OCI-LY3 (cell line): ENCODE measurements around the gene FABP1.

Experiments
- H2AFZ ChIP-seq: fragments of 200-600, 300-600 bp; shearing (Covaris generic); 2 replicates; pipeline ENCODE4 v1.6.0; 2014; ENCODE audit warnings: antibody characterized with exemption, low read depth, low read length
- H3K27ac ChIP-seq: fragments of 200-600, 300-600 bp; sonication (generic); 2 replicates; pipeline ENCODE4 v1.5.1; 2014; ENCODE audit warnings: mild to moderate bottlenecking, low read length, moderate library complexity, mixed read lengths
- H3K27me3 ChIP-seq: fragments of 200-600, 300-600 bp; sonication (generic); 2 replicates; pipeline ENCODE4 v1.6.1; 2014; ENCODE audit warnings: low read depth, low read length, mixed read lengths
- H3K36me3 ChIP-seq: fragments of 200-600, 300-600 bp; sonication (generic); replicated peaks from 2 replicates; pipeline ENCODE3; 2014; ENCODE audit warnings: low read depth, low read length, mixed read lengths
- H3K4me1 ChIP-seq: fragments of 300-600, 200-600 bp; sonication (generic); 2 replicates; pipeline ENCODE4 v1.6.1; 2014; ENCODE audit warnings: low read length, mixed read lengths
- H3K4me2 ChIP-seq: fragments of 200-600, 300-600 bp; sonication (generic); 2 replicates; pipeline ENCODE4 v1.6.1; 2014; ENCODE audit warnings: low read length, mixed read lengths
- H3K4me3 ChIP-seq: fragments of 300-600, 200-600 bp; sonication (generic); 2 replicates; pipeline ENCODE4 v1.5.1; 2014; ENCODE audit warnings: antibody characterized with exemption, mild to moderate bottlenecking, low read length, moderate library complexity
- H3K79me2 ChIP-seq: fragments of 300-600, 200-600 bp; shearing (Covaris generic); 2 replicates; pipeline ENCODE4 v1.6.1; 2014; ENCODE audit warnings: mild to moderate bottlenecking, low read length, mixed read lengths
- H3K9ac ChIP-seq: fragments of 300-600, 200-600 bp; shearing (Covaris generic); 2 replicates; pipeline ENCODE4 v1.6.0; 2014; ENCODE audit warnings: mild to moderate bottlenecking, low read length, moderate library complexity
- H3K9me3 ChIP-seq: fragments of 200-600, 300-600 bp; shearing (Covaris generic); 2 replicates; pipeline ENCODE4 v1.6.1; 2014; ENCODE audit warnings: low read length, mixed read lengths; ENCODE audit not compliant: insufficient read depth
- H4K20me1 ChIP-seq: fragments of 200-600, 300-600 bp; sonication (generic); 2 replicates; pipeline ENCODE4 v1.6.1; 2016; ENCODE audit warnings: low read length, mixed read lengths; ENCODE audit not compliant: insufficient read depth
- EZH2phosphoT487 ChIP-seq: fragments of 200-600 bp; shearing (Covaris generic); IDR thresholded peaks from 2 replicates; pipeline ENCODE4 v1.6.1; 2018; ENCODE audit warnings: antibody characterized with exemption, mixed run types, low read depth
- TF ChIP-seq, protein P1 (sequence below): fragments of 200-600, 300-600 bp; sonication (generic); IDR thresholded peaks from 2 replicates; pipeline ENCODE4 v1.5.1; 2014; ENCODE audit warnings: antibody characterized with exemption, low read length, low read depth

The FABP1 gene

DNA sequence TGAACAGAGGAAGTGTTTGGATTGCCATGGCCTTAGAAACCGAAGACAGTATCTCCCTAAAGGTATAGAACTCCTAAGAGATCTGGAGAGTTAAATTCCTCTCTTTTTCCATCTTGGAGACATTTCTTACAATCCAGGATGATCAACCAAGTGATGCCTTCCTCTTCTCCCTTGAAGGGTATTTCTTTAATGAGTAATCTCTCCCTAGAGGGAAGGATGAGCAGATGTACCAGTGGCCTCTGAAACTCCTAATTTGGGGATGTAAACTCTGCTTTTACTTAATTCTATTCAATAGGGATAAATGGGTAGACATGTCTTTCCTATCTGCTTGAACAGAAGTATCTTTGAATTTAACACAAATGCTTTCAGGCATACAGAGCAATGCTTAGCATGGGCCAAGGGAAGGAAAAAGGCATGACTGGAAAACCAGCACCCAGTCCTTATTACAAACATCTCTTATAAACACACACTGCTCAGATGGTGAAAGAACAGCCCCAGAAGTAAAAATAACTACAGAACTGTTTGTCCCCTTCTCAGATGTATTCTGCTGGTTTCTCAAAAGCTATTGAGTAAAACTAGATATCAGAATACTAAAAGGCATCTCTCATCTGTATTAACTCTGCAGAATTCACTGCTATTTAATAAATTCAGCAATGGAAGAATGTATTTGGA, 37.6 kb upstream of the FABP1 start:
- TF ChIP-seq EZH2phosphoT487: no peak
- TF ChIP-seq, protein P1, sequence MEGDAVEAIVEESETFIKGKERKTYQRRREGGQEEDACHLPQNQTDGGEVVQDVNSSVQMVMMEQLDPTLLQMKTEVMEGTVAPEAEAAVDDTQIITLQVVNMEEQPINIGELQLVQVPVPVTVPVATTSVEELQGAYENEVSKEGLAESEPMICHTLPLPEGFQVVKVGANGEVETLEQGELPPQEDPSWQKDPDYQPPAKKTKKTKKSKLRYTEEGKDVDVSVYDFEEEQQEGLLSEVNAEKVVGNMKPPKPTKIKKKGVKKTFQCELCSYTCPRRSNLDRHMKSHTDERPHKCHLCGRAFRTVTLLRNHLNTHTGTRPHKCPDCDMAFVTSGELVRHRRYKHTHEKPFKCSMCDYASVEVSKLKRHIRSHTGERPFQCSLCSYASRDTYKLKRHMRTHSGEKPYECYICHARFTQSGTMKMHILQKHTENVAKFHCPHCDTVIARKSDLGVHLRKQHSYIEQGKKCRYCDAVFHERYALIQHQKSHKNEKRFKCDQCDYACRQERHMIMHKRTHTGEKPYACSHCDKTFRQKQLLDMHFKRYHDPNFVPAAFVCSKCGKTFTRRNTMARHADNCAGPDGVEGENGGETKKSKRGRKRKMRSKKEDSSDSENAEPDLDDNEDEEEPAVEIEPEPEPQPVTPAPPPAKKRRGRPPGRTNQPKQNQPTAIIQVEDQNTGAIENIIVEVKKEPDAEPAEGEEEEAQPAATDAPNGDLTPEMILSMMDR: no peak
- Histone ChIP-seq H3K79me2 (no peaks in the 10 kb centered on the region), H3K4me2 (no peak overlapping the region), H3K36me3 (no peaks in the 10 kb centered on the region), H3K9me3 (no peaks in the 10 kb centered on the region), H3K27ac (no peak overlapping the region), H2AFZ (no peak overlapping the region), H3K4me1 (no peaks in the 10 kb centered on the region), H3K27me3 (no peaks in the 10 kb centered on the region), H3K4me3 (no peak overlapping the region), H3K9ac (no peak overlapping the region), H4K20me1 (no peaks in the 10 kb centered on the region)

DNA sequence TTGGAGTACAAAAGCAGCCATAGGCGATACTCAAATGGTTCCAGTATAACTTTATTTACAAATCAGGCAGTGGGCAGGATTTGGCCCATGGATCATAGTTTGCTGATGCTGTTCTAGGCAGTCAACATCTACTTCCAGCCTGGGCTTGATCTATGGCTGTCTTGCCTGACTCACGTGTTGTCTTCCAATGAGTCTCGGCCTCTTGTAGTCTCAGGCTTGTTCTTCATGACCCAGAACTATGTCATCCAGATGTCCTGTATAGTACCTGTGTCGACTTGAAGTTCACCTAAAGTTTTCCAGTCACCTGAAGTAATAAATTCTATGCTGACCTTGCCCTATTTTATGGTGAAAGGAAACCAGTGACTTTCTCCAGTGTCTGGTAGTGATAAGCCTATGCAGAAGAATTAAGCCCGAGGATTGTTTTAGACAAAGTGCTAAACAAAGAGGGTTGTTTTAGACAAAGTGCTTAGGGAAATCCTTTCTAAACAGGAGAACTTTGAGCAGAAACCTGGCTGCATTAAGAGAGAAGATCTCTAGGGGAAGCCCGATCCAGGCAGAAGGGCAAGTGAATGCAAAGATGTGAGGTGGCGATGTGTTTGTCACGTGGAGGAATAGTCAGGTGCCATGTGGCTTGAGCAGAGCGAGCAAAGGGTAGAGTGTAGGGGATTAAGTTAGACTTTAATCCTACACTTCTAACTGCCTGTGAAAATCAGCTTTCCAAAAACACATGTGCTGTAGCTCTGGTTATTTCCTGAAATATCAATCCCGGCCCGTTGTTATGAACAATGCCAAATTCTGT, 33.8 kb upstream of the FABP1 start:
- no peaks in the 10 kb centered on the region for H3K9me3 ChIP-seq
- H3K4me3 ChIP-seq: no peak overlapping the region
- H3K4me1 ChIP-seq: no peaks in the 10 kb centered on the region
- H3K27ac ChIP-seq: no peak overlapping the region
- no peak overlapping the region for H3K9ac ChIP-seq
- H3K4me2 ChIP-seq: no peak overlapping the region
- H4K20me1 ChIP-seq: no peaks in the 10 kb centered on the region
- H3K79me2 ChIP-seq: no peaks in the 10 kb centered on the region
- H3K36me3 ChIP-seq: no peaks in the 10 kb centered on the region
- no peaks in the 10 kb centered on the region for H3K27me3 ChIP-seq
- no peak overlapping the region for H2AFZ ChIP-seq
- no peak for TF ChIP-seq EZH2phosphoT487
- TF ChIP-seq, protein P1: no peak

GRCh38 chr2:88160517-88160916, 32.7 kb upstream of the FABP1 start:
- TF ChIP-seq, protein P1: no peak
- TF ChIP-seq EZH2phosphoT487: no peak
- Histone ChIP-seq H3K27me3 (no peaks in the 10 kb centered on the region), H3K79me2 (no peaks in the 10 kb centered on the region), H3K27ac (no peak overlapping the region), H3K4me1 (no peaks in the 10 kb centered on the region), H3K9ac (no peak overlapping the region), H3K9me3 (no peaks in the 10 kb centered on the region), H3K36me3 (no peaks in the 10 kb centered on the region), H2AFZ (no peak overlapping the region), H4K20me1 (no peaks in the 10 kb centered on the region), H3K4me3 (no peak overlapping the region), H3K4me2 (no peak overlapping the region)

- TF ChIP-seq, protein P1: peak; percentile 93
- no peak for TF ChIP-seq EZH2phosphoT487
- H3K9ac ChIP-seq: no peak overlapping the region
- no peak overlapping the region for H3K27ac ChIP-seq
- no peaks in the 10 kb centered on the region for H3K4me1 ChIP-seq
- H3K4me2 ChIP-seq: no peak overlapping the region; the same call in 1 of the 2 replicates
- H3K27me3 ChIP-seq: no peaks in the 10 kb centered on the region
- no peaks in the 10 kb centered on the region for H3K9me3 ChIP-seq
- no peaks in the 10 kb centered on the region for H3K79me2 ChIP-seq
- H4K20me1 ChIP-seq: no peaks in the 10 kb centered on the region
- H3K36me3 ChIP-seq: no peaks in the 10 kb centered on the region
- no peak overlapping the region for H3K4me3 ChIP-seq
- H2AFZ ChIP-seq: 0 out of 2 replicates have a peak overlapping the region, but pooled peaks have one; percentile 64
Measured at GRCh38 chr2:88159955-88160415, 32.1 kb upstream of the FABP1 start.
